ENCODE measurements around the gene MAT2B. TPM values are rescaled to one million over a fixed set of nuclear protein-coding genes. Genes with fewer than 3 reads are reported as not detected.

Gene MAT2B
- total RNA-seq, 2 experiments from 2014 or later, result 71.5 to 71.6 TPM

- ATAC-seq (no peak), DNase-seq (no peak)
- Mint-ChIP-seq H3K4me1 (ENCODE audit: low read depth) (peaks cover 16% of the 10 kb centered on the region), H3K36me3 (ENCODE audit: low read depth) (no peaks in the 10 kb centered on the region), H3K27ac (no peak overlapping the region), H3K9me3 (no peaks in the 10 kb centered on the region), H3K4me3 (no peak overlapping the region), H3K27me3 (peaks cover 29% of the 10 kb centered on the region)
- intact Hi-C loops (cut with micrococcal nuclease), result loop anchor here (5.0 kb wide), 1 partner anchor 1646 kb away; no protein-coding TSS in a partner anchor
- ChIA-PET POLR2A (no interaction called here), CTCF (no interaction called here)
- TF ChIP-seq, protein P1, sequence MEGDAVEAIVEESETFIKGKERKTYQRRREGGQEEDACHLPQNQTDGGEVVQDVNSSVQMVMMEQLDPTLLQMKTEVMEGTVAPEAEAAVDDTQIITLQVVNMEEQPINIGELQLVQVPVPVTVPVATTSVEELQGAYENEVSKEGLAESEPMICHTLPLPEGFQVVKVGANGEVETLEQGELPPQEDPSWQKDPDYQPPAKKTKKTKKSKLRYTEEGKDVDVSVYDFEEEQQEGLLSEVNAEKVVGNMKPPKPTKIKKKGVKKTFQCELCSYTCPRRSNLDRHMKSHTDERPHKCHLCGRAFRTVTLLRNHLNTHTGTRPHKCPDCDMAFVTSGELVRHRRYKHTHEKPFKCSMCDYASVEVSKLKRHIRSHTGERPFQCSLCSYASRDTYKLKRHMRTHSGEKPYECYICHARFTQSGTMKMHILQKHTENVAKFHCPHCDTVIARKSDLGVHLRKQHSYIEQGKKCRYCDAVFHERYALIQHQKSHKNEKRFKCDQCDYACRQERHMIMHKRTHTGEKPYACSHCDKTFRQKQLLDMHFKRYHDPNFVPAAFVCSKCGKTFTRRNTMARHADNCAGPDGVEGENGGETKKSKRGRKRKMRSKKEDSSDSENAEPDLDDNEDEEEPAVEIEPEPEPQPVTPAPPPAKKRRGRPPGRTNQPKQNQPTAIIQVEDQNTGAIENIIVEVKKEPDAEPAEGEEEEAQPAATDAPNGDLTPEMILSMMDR (IDR thresholded peaks at IDR 0.05), result no peak
Observed at GRCh38 chr5:163561339-163561738, 55.9 kb downstream of the MAT2B start.

DNA sequence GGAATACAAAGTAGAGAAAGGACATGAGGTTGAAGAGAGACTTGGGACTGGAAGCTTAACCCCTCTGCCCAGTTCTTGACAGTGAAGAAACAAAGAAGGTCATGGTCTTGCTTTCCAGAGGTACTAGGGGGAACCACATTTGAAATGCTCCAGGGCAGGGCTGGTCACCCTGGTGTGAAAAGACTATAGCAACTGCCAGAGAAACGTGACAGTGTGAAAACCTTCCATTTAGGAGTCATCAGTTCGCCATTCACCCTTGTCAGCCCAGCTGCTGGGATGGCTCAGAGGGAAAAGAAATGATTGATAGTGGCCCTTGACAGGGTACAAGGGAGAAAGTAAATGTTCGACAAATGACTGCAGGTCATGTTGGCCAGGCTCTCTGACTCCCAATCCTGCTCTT, 56.7 kb downstream of the MAT2B start:
- Mint-ChIP-seq H3K27ac (no peak overlapping the region), H3K4me3 (no peak overlapping the region), H3K27me3 (peaks cover 35% of the 10 kb centered on the region), H3K36me3 (ENCODE audit: low read depth) (no peaks in the 10 kb centered on the region), H3K9me3 (no peaks in the 10 kb centered on the region), H3K4me1 (ENCODE audit: low read depth) (peaks cover 23% of the 10 kb centered on the region)
- DNase-seq (no peak), ATAC-seq (no peak)
- intact Hi-C loops (cut with micrococcal nuclease), result loop anchor here (5.0 kb wide), 1 partner anchor 1645 kb away; no protein-coding TSS in a partner anchor
- ChIA-PET POLR2A (no interaction called here), CTCF (no interaction called here)
- TF ChIP-seq, protein P1 (IDR thresholded peaks at IDR 0.05), result no peak

GRCh38 chr5:163563112-163563511, 57.7 kb downstream of the MAT2B start:
- Mint-ChIP-seq H3K4me1 (ENCODE audit: low read depth) (peaks cover 27% of the 10 kb centered on the region), H3K36me3 (ENCODE audit: low read depth) (no peaks in the 10 kb centered on the region), H3K27ac (no peak overlapping the region), H3K9me3 (no peaks in the 10 kb centered on the region), H3K27me3 (peaks cover 45% of the 10 kb centered on the region), H3K4me3 (no peak overlapping the region)
- no peak for DNase-seq
- TF ChIP-seq, protein P1 (IDR thresholded peaks at IDR 0.05), result no peak
- ChIA-PET POLR2A (no interaction called here), CTCF (interaction anchor here (1.9 kb wide), 1 partner anchor 19 kb away, joined by 6 read pairs; no protein-coding TSS in a partner anchor)
- intact Hi-C loops (cut with micrococcal nuclease), result loop anchor here (5.0 kb wide), 1 partner anchor 1644 kb away; no protein-coding TSS in a partner anchor
- no peak for ATAC-seq

GRCh38 chr5:163563880-163564279, 58.5 kb downstream of the MAT2B start:
- ChIA-PET CTCF (interaction anchor here (0.6 to 1.9 kb wide), 12 partner anchors 8 to 940 kb away, joined by 3 to 10 read pairs (median 4); no protein-coding TSS in a partner anchor), POLR2A (no interaction called here)
- Mint-ChIP-seq H3K9me3 (no peaks in the 10 kb centered on the region), H3K27ac (no peak overlapping the region), H3K27me3 (peaks cover 46% of the 10 kb centered on the region), H3K4me1 (ENCODE audit: low read depth) (peaks cover 27% of the 10 kb centered on the region), H3K4me3 (no peak overlapping the region), H3K36me3 (ENCODE audit: low read depth) (no peaks in the 10 kb centered on the region)
- intact Hi-C loops (cut with micrococcal nuclease), result loop anchor here (2.0 to 5.0 kb wide), 2 partner anchors 941 to 1643 kb away; no protein-coding TSS in a partner anchor
- no peak for DNase-seq
- ATAC-seq, result no peak
- TF ChIP-seq, protein P1 (IDR thresholded peaks at IDR 0.05), result no peak

GRCh38 chr5:163564321-163564938, 59.0 kb downstream of the MAT2B start:
- ATAC-seq, result peak; percentile 32
- Mint-ChIP-seq H3K36me3 (ENCODE audit: low read depth) (no peaks in the 10 kb centered on the region), H3K27ac (no peak overlapping the region), H3K9me3 (no peaks in the 10 kb centered on the region), H3K4me1 (ENCODE audit: low read depth) (peaks cover 27% of the 10 kb centered on the region), H3K27me3 (peaks cover 49% of the 10 kb centered on the region), H3K4me3 (no peak overlapping the region)
- peak; percentile 76 for DNase-seq
- ChIA-PET POLR2A (no interaction called here), CTCF (interaction anchor here (0.7 to 1.9 kb wide), 16 partner anchors 8 to 940 kb away, joined by 3 to 10 read pairs (median 4); no protein-coding TSS in a partner anchor)
- intact Hi-C loops (cut with micrococcal nuclease), result loop anchor here (2.0 to 5.0 kb wide), 2 partner anchors 940 to 1643 kb away; no protein-coding TSS in a partner anchor
- TF ChIP-seq, protein P1 (IDR thresholded peaks at IDR 0.05), result peak; percentile 97

Data from activated CD8-positive, alpha-beta T cell treated with anti-CD3 and anti-CD28 coated beads for 36 hours (primary cell).